Measurements from ENCODE around the gene CCDC50.

The CCDC50 gene

GRCh38 chr3:191338177-191338488, 8.9 kb downstream of the CCDC50 start:
- Histone ChIP-seq H3K4me1 (ENCODE audit: control insufficient read depth, insufficient read depth, low read length) (peaks cover 11% of the 10 kb centered on the region), H3K9ac (ENCODE audit: low read length in 2 of 2) (no peak overlapping the region), H3K9me3 (ENCODE audit: control insufficient read depth in 2 of 2, low read length in 2 of 2) (no peaks in the 10 kb centered on the region), H3K36me3 (ENCODE audit: control insufficient read depth in 2 of 2, insufficient read depth in 2 of 2, low read length in 2 of 2) (no peaks in the 10 kb centered on the region), H3K27me3 (ENCODE audit: control insufficient read depth in 1 of 2, insufficient read depth in 2 of 2, low read length in 2 of 2) (no peaks in the 10 kb centered on the region), H3K4me3 (ENCODE audit: low read length in 2 of 2) (no peak overlapping the region), H3K27ac (ENCODE audit: low read length) (no peak overlapping the region)

GRCh38 chr3:191339316-191339917, 10.2 kb downstream of the CCDC50 start:
- H3K4me1 ChIP-seq (ENCODE audit: control insufficient read depth, insufficient read depth, low read length): peaks cover 9% of the 10 kb centered on the region
- H3K36me3 ChIP-seq (ENCODE audit: control insufficient read depth in 2 of 2, insufficient read depth in 2 of 2, low read length in 2 of 2): no peaks in the 10 kb centered on the region
- no peak overlapping the region for H3K9ac ChIP-seq (ENCODE audit: low read length in 2 of 2)
- H3K27ac ChIP-seq (ENCODE audit: low read length): no peak overlapping the region
- no peaks in the 10 kb centered on the region for H3K9me3 ChIP-seq (ENCODE audit: control insufficient read depth in 2 of 2, low read length in 2 of 2)
- no peak overlapping the region for H3K4me3 ChIP-seq (ENCODE audit: low read length in 2 of 2)
- no peaks in the 10 kb centered on the region for H3K27me3 ChIP-seq (ENCODE audit: control insufficient read depth in 1 of 2, insufficient read depth in 2 of 2, low read length in 2 of 2)

- H3K4me3 ChIP-seq (ENCODE audit: low read length in 2 of 2): no peak overlapping the region
- H3K9me3 ChIP-seq (ENCODE audit: control insufficient read depth in 2 of 2, low read length in 2 of 2): no peaks in the 10 kb centered on the region
- H3K36me3 ChIP-seq (ENCODE audit: control insufficient read depth in 2 of 2, insufficient read depth in 2 of 2, low read length in 2 of 2): no peaks in the 10 kb centered on the region
- no peak overlapping the region for H3K27ac ChIP-seq (ENCODE audit: low read length)
- peaks cover 8% of the 10 kb centered on the region for H3K4me1 ChIP-seq (ENCODE audit: control insufficient read depth, insufficient read depth, low read length)
- H3K27me3 ChIP-seq (ENCODE audit: control insufficient read depth in 1 of 2, insufficient read depth in 2 of 2, low read length in 2 of 2): no peaks in the 10 kb centered on the region
- H3K9ac ChIP-seq (ENCODE audit: low read length in 2 of 2): no peak overlapping the region
Measured at GRCh38 chr3:191340351-191340750, 11.2 kb downstream of the CCDC50 start.

GRCh38 chr3:191340966-191341365, 11.8 kb downstream of the CCDC50 start:
- peaks cover 8% of the 10 kb centered on the region for H3K4me1 ChIP-seq (ENCODE audit: control insufficient read depth, insufficient read depth, low read length)

GRCh38 chr3:191342006-191342405, 12.8 kb downstream of the CCDC50 start:
- Histone ChIP-seq H3K9ac (ENCODE audit: low read length in 2 of 2) (no peak overlapping the region), H3K4me1 (ENCODE audit: control insufficient read depth, insufficient read depth, low read length) (peaks cover 8% of the 10 kb centered on the region), H3K4me3 (ENCODE audit: low read length in 2 of 2) (no peak overlapping the region), H3K36me3 (ENCODE audit: control insufficient read depth in 2 of 2, insufficient read depth in 2 of 2, low read length in 2 of 2) (no peaks in the 10 kb centered on the region), H3K27me3 (ENCODE audit: control insufficient read depth in 1 of 2, insufficient read depth in 2 of 2, low read length in 2 of 2) (no peaks in the 10 kb centered on the region), H3K27ac (ENCODE audit: low read length) (no peak overlapping the region), H3K9me3 (ENCODE audit: control insufficient read depth in 2 of 2, low read length in 2 of 2) (no peaks in the 10 kb centered on the region)

More at GRCh38 chr3:191340966-191341365, 11.8 kb downstream of the CCDC50 start:
- Histone ChIP-seq H3K9me3 (ENCODE audit: control insufficient read depth in 2 of 2, low read length in 2 of 2) (no peaks in the 10 kb centered on the region), H3K27me3 (ENCODE audit: control insufficient read depth in 1 of 2, insufficient read depth in 2 of 2, low read length in 2 of 2) (no peaks in the 10 kb centered on the region), H3K4me3 (ENCODE audit: low read length in 2 of 2) (no peak overlapping the region), H3K27ac (ENCODE audit: low read length) (no peak overlapping the region), H3K9ac (ENCODE audit: low read length in 2 of 2) (no peak overlapping the region), H3K36me3 (ENCODE audit: control insufficient read depth in 2 of 2, insufficient read depth in 2 of 2, low read length in 2 of 2) (no peaks in the 10 kb centered on the region)

- Histone ChIP-seq H3K4me3 (ENCODE audit: low read length in 2 of 2) (no peak overlapping the region), H3K27me3 (ENCODE audit: control insufficient read depth in 1 of 2, insufficient read depth in 2 of 2, low read length in 2 of 2) (no peaks in the 10 kb centered on the region), H3K9me3 (ENCODE audit: control insufficient read depth in 2 of 2, low read length in 2 of 2) (no peaks in the 10 kb centered on the region), H3K4me1 (ENCODE audit: control insufficient read depth, insufficient read depth, low read length) (peaks cover 8% of the 10 kb centered on the region), H3K9ac (ENCODE audit: low read length in 2 of 2) (no peak overlapping the region), H3K36me3 (ENCODE audit: control insufficient read depth in 2 of 2, insufficient read depth in 2 of 2, low read length in 2 of 2) (no peaks in the 10 kb centered on the region), H3K27ac (ENCODE audit: low read length) (no peak overlapping the region)
Measured at GRCh38 chr3:191342411-191342810, 13.2 kb downstream of the CCDC50 start.

- no peaks in the 10 kb centered on the region for H3K36me3 ChIP-seq (ENCODE audit: control insufficient read depth in 2 of 2, insufficient read depth in 2 of 2, low read length in 2 of 2)
- no peak overlapping the region for H3K9ac ChIP-seq (ENCODE audit: low read length in 2 of 2)
- H3K27me3 ChIP-seq (ENCODE audit: control insufficient read depth in 1 of 2, insufficient read depth in 2 of 2, low read length in 2 of 2): no peaks in the 10 kb centered on the region
- H3K27ac ChIP-seq (ENCODE audit: low read length): no peak overlapping the region
- H3K4me1 ChIP-seq (ENCODE audit: control insufficient read depth, insufficient read depth, low read length): peaks cover 10% of the 10 kb centered on the region
- H3K9me3 ChIP-seq (ENCODE audit: control insufficient read depth in 2 of 2, low read length in 2 of 2): no peaks in the 10 kb centered on the region
- no peak overlapping the region for H3K4me3 ChIP-seq (ENCODE audit: low read length in 2 of 2)
Measured at GRCh38 chr3:191343115-191343514, 13.9 kb downstream of the CCDC50 start.

GRCh38 chr3:191343913-191344312, 14.7 kb downstream of the CCDC50 start:
- no peak overlapping the region for H3K27ac ChIP-seq (ENCODE audit: low read length)
- H3K9ac ChIP-seq (ENCODE audit: low read length in 2 of 2): no peak overlapping the region
- no peak overlapping the region for H3K4me3 ChIP-seq (ENCODE audit: low read length in 2 of 2)
- H3K36me3 ChIP-seq (ENCODE audit: control insufficient read depth in 2 of 2, insufficient read depth in 2 of 2, low read length in 2 of 2): no peaks in the 10 kb centered on the region
- H3K4me1 ChIP-seq (ENCODE audit: control insufficient read depth, insufficient read depth, low read length): peaks cover 10% of the 10 kb centered on the region
- H3K27me3 ChIP-seq (ENCODE audit: control insufficient read depth in 1 of 2, insufficient read depth in 2 of 2, low read length in 2 of 2): no peaks in the 10 kb centered on the region
- H3K9me3 ChIP-seq (ENCODE audit: control insufficient read depth in 2 of 2, low read length in 2 of 2): no peaks in the 10 kb centered on the region

- Histone ChIP-seq H3K4me1 (ENCODE audit: control insufficient read depth, insufficient read depth, low read length) (peaks cover 10% of the 10 kb centered on the region), H3K9ac (ENCODE audit: low read length in 2 of 2) (no peak overlapping the region), H3K4me3 (ENCODE audit: low read length in 2 of 2) (no peak overlapping the region), H3K27ac (ENCODE audit: low read length) (no peak overlapping the region), H3K27me3 (ENCODE audit: control insufficient read depth in 1 of 2, insufficient read depth in 2 of 2, low read length in 2 of 2) (no peaks in the 10 kb centered on the region), H3K9me3 (ENCODE audit: control insufficient read depth in 2 of 2, low read length in 2 of 2) (no peaks in the 10 kb centered on the region), H3K36me3 (ENCODE audit: control insufficient read depth in 2 of 2, insufficient read depth in 2 of 2, low read length in 2 of 2) (no peaks in the 10 kb centered on the region)
Measured at GRCh38 chr3:191345334-191345733, 16.1 kb downstream of the CCDC50 start.

GRCh38 chr3:191347228-191347627, 18.0 kb downstream of the CCDC50 start:
- Histone ChIP-seq H3K4me3 (ENCODE audit: low read length in 2 of 2) (no peak overlapping the region), H3K27me3 (ENCODE audit: control insufficient read depth in 1 of 2, insufficient read depth in 2 of 2, low read length in 2 of 2) (no peaks in the 10 kb centered on the region), H3K9ac (ENCODE audit: low read length in 2 of 2) (no peak overlapping the region), H3K36me3 (ENCODE audit: control insufficient read depth in 2 of 2, insufficient read depth in 2 of 2, low read length in 2 of 2) (no peaks in the 10 kb centered on the region), H3K9me3 (ENCODE audit: control insufficient read depth in 2 of 2, low read length in 2 of 2) (no peaks in the 10 kb centered on the region), H3K4me1 (ENCODE audit: control insufficient read depth, insufficient read depth, low read length) (peaks cover 7% of the 10 kb centered on the region), H3K27ac (ENCODE audit: low read length) (no peak overlapping the region)

- Histone ChIP-seq H3K9ac (ENCODE audit: low read length in 2 of 2) (no peak overlapping the region), H3K27me3 (ENCODE audit: control insufficient read depth in 1 of 2, insufficient read depth in 2 of 2, low read length in 2 of 2) (no peaks in the 10 kb centered on the region), H3K4me1 (ENCODE audit: control insufficient read depth, insufficient read depth, low read length) (peaks cover 5% of the 10 kb centered on the region), H3K4me3 (ENCODE audit: low read length in 2 of 2) (no peak overlapping the region), H3K36me3 (ENCODE audit: control insufficient read depth in 2 of 2, insufficient read depth in 2 of 2, low read length in 2 of 2) (no peaks in the 10 kb centered on the region), H3K27ac (ENCODE audit: low read length) (no peak overlapping the region), H3K9me3 (ENCODE audit: control insufficient read depth in 2 of 2, low read length in 2 of 2) (no peaks in the 10 kb centered on the region)
Measured at GRCh38 chr3:191348098-191348497, 18.9 kb downstream of the CCDC50 start.
